Measurements from ENCODE around the gene INHBB. TPM values are rescaled to one million over a fixed set of nuclear protein-coding genes. Genes with fewer than 3 reads are reported as not detected.

INHBB gene
- total RNA-seq, 6 donors from 2014 or later = 2.3 to 12.4 (median 8.0) TPM

DNA sequence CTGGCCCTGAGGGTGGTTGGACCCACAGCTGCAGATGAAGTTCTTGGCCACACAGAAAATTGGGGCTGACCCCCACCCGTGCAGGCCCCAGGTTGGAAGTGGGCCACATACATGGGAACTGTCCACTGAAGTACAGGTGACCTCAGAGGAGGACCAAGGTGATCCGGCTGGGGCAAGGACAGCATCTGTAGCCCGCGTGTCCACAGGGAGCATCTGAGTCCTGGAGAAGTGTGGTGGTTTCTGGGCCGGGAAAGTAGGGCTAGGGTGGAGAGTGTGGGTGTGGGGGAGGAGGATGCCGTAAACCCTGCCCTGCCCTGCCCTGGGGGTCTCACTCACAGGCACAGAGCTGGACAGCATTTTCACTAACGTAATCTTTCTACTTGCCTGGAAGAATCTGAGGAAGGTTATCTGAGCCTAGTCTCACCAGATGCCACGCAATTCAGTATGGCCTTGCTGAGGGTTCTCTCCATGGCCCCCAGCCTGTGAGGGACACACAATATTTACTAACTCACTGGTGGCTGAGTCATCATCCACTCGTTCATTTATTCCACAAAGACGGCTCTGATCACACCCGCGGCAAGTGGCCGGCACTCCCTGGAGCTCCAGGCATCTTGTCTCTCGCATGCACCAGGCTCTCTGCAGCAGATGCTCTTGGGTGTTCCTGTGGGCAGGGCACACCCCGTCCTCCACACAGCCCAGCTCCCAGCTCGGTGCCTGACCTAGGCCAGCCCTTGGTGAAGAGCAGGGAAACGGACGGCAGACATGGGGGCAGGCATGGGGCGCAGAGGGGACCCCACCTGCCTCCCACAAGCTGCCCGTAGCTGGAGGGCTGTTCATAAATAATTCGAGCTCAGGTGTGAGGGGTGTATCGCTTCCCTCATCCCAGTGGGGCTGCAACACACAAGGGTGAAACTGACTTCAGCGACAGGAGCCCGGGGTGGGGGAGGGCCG, 51.2 kb downstream of the INHBB start:
- Histone ChIP-seq H3K27me3 (no peaks in the 10 kb centered on the region), H3K4me1 (peaks cover 0 to 6% (median 0%) of the 10 kb centered on the region in 4 donors), H3K4me3 (no peak overlapping the region), H3K36me3 (no peaks in the 10 kb centered on the region), H3K9me3 (no peaks in the 10 kb centered on the region), H3K27ac (no peak overlapping the region)
- ATAC-seq (ENCODE audit: low FRiP score in 2 of 2) = no peak
- DNase-seq = no peak
- TF ChIP-seq, protein P1, sequence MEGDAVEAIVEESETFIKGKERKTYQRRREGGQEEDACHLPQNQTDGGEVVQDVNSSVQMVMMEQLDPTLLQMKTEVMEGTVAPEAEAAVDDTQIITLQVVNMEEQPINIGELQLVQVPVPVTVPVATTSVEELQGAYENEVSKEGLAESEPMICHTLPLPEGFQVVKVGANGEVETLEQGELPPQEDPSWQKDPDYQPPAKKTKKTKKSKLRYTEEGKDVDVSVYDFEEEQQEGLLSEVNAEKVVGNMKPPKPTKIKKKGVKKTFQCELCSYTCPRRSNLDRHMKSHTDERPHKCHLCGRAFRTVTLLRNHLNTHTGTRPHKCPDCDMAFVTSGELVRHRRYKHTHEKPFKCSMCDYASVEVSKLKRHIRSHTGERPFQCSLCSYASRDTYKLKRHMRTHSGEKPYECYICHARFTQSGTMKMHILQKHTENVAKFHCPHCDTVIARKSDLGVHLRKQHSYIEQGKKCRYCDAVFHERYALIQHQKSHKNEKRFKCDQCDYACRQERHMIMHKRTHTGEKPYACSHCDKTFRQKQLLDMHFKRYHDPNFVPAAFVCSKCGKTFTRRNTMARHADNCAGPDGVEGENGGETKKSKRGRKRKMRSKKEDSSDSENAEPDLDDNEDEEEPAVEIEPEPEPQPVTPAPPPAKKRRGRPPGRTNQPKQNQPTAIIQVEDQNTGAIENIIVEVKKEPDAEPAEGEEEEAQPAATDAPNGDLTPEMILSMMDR (IDR thresholded peaks at IDR 0.05) = no peak
- TF ChIP-seq POLR2AphosphoS5 (IDR thresholded peaks at IDR 0.05) (no peak), POLR2A (IDR thresholded peaks at IDR 0.05) (no peak), EP300 (IDR thresholded peaks at IDR 0.05) (no peak)
- 72 to 75% methylated on average over 18 to 24 of the region's 25 CpGs for WGBS, 2 donors

DNA sequence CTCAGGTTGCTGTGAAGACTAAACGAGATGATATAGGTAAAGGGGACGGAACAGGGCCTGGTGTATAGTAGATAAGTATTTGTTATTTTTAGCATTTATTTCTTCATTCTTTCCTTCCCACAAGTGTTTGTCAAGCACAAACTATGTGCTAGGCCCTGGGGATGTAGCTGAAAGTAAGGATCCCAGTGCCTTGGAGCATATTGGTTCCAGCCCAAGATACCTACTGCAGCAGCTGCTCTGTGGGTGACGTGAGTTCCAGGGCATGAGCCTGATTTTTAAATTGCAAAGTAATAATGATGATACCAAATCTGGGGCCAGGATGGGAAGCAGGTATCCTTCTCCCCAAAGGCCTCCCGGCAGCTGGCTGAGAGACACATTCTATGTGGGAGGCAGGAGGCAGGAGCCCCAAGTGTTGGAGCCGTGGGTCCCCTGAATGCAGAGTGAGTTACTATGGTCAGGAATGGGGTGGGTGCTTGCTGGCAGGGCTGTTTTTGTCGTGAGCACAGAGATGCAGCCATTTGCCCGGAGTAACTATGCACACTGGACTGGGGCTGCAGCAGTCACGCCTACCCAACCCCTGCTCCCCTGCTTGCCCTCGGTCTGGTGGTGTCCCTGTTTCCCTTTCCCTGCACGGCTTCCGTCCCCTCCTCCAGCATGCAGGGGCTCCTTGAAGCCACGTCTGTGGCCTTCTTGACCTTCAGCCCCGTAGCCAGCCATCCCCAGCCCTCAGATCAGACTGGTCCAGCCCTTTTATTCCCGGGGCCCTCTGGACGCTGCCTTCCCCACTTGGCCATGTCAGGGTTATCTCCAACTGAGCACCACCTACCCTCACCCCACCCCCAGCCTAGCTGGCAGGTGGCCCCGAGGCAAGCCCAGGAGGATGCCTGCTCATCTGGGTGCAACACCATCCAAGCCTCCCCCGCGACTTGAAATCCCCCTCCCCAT, 52.4 kb downstream of the INHBB start:
- no peak overlapping the region for H3K4me3 ChIP-seq
- H3K4me1 ChIP-seq = peaks cover 0 to 6% (median 0%) of the 10 kb centered on the region in 4 donors
- 67 to 72% methylated on average over 15 to 18 of the region's 18 CpGs for WGBS, 2 donors
- ATAC-seq (ENCODE audit: low FRiP score in 2 of 2) (no peak), DNase-seq (no peak)
- no peak overlapping the region for H3K27ac ChIP-seq
- H3K9me3 ChIP-seq = no peaks in the 10 kb centered on the region
- H3K27me3 ChIP-seq = no peaks in the 10 kb centered on the region
- no peaks in the 10 kb centered on the region for H3K36me3 ChIP-seq
- no peak for TF ChIP-seq POLR2A (IDR thresholded peaks at IDR 0.05)
- no peak for TF ChIP-seq POLR2AphosphoS5 (IDR thresholded peaks at IDR 0.05)
- no peak for TF ChIP-seq EP300 (IDR thresholded peaks at IDR 0.05)
- TF ChIP-seq, protein P1 (IDR thresholded peaks at IDR 0.05) = no peak

DNA sequence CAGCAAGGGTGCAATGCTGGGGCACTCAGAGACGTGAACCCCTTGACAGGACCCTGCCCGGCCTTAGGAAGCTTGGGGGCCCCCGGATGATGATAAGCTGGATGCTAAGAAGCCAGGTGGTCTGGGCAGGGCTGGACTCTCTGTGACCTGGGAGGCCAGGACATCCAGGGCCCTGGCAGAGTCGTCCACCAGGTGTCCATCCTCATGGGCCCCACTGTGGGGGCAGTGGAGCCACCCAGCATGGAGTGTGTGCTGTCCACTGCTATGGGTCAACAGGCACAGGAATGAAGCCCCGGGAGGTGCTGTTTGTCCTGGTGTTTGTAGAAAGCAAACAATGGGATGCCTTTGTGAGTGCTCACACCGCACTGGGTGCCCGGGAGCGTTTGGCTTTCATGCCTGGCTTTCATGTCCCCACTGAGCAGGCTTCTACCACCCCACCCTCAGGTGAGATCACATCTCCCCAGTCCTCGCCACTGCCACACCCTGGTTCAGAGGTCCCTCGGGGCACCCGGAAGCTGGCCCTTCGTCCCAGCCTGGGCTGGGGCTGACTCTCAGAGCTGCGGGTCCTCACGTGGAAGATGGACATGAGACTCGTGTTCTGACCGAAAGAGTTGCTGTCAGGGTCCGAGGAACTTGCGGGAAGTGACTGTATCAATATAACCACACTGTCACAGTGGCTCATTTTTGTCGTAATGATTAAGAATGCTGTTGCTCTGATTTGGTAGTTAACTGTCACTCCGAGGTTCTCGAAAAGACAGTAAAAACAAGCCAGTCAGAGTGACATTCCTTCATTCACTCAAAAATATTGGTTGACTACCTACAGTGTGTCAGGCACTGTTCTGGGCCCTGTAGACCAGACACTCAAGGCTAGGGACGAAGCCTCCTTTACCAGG, 53.3 kb downstream of the INHBB start:
- Histone ChIP-seq H3K4me1 (peaks cover 0 to 6% (median 0%) of the 10 kb centered on the region in 4 donors), H3K4me3 (no peak overlapping the region), H3K27me3 (no peaks in the 10 kb centered on the region), H3K9me3 (no peaks in the 10 kb centered on the region), H3K27ac (no peak overlapping the region), H3K36me3 (no peaks in the 10 kb centered on the region)
- no peak for ATAC-seq (ENCODE audit: low FRiP score in 2 of 2)
- DNase-seq = no peak
- 74 to 77% methylated on average over 18 to 21 of the region's 22 CpGs for WGBS, 2 donors
- TF ChIP-seq POLR2AphosphoS5 (IDR thresholded peaks at IDR 0.05) = no peak
- TF ChIP-seq EP300 (IDR thresholded peaks at IDR 0.05) = no peak
- TF ChIP-seq, protein P1 (IDR thresholded peaks at IDR 0.05) = no peak
- no peak for TF ChIP-seq POLR2A (IDR thresholded peaks at IDR 0.05)

DNA sequence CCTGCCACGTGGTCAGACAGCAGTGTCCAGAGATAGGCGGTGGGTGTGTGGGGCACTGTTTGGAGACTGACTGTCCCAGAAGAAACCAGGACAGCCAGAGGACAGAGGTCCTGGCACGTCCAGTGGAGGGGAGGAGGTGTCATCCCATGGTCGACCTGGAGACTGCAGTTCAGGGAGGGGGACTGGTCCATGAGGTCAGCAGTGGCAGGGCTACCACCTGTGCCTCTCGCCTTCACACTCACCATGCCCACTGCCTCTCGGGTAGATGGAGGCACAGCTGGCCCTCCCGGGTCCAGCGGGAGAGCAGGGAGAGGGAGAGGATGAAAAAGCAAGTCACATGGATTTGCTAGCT, 53.9 kb downstream of the INHBB start:
- Histone ChIP-seq H3K27me3 (no peaks in the 10 kb centered on the region), H3K4me1 (peaks cover 0 to 6% (median 0%) of the 10 kb centered on the region in 4 donors), H3K4me3 (no peak overlapping the region), H3K27ac (no peak overlapping the region), H3K36me3 (no peaks in the 10 kb centered on the region), H3K9me3 (no peaks in the 10 kb centered on the region)
- DNase-seq (no peak), ATAC-seq (ENCODE audit: low FRiP score in 2 of 2) (no peak)
- no peak for TF ChIP-seq POLR2A (IDR thresholded peaks at IDR 0.05)
- TF ChIP-seq, protein P1 (IDR thresholded peaks at IDR 0.05) = no peak
- no peak for TF ChIP-seq POLR2AphosphoS5 (IDR thresholded peaks at IDR 0.05)
- TF ChIP-seq EP300 (IDR thresholded peaks at IDR 0.05) = no peak
- WGBS, 2 donors = 71 to 88% methylated on average over 5 to 7 of the region's 8 CpGs
